H54 (cell line): ENCODE results near the gene PHPT1.

Source experiments
- DNase-seq: peaks from one replicate; pipeline ENCODE4 v3.0.0; 2011; ENCODE audit warnings: low spot score, mixed read lengths; ENCODE audit not compliant: insufficient read length
- FAIRE-seq: peaks from 3 replicates; lab custom pipeline; 2011; peaks lifted over from hg19 to GRCh38; lab: Jason Lieb, UNC
- POLR2A ChIP-seq: IDR thresholded peaks from 2 replicates; pipeline ENCODE4 v1.6.1; 2011; ENCODE audit warnings: low read depth, mild to moderate bottlenecking, low read length

PHPT1 gene

GRCh38 chr9:136846376-136847087 is 2.7 kb upstream of the PHPT1 start:
- DNase-seq, result no peak
- no peak for FAIRE-seq
- no peak for TF ChIP-seq POLR2A

DNA sequence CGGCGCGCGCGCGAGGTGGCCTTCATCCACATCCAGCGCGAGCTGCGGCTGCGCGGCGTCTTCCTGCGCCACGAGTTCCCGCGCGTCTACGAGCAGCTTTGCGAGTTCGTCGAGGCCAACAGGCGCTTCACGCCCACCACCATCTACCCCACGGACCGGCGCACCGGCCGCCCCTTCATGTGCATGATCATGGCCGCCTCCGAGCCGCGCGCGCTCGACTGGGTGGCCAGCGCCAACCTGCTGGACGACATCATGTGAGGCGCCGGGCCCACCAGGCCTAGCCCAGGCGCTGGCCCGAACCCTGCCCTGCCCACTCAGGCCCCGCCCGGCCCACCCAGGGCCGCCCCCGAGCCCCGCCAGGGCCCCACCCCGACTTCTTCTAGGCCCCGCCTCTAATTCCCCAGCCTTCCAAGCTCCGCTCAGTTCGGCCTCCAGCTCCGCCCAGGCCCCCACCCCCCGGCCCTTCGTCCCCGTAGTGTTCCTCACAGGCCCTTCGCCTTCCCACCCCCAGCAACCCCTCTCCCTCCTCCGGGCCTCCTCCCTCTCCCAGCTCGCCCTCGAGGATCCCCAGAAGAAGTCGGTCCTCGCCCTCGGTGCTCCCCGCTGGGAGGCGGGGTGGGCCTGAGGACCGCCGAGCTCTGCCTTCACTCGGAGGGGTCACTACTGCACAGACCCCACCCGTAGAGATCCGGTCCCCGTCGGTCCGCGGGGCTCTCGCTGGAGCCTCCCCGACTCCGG is 2.0 kb upstream of the PHPT1 start:
- FAIRE-seq (no peak), DNase-seq (no peak)
- no peak for TF ChIP-seq POLR2A

- DNase-seq (no peak), FAIRE-seq (no peak)
- TF ChIP-seq POLR2A, result peak; percentile 46; the same call in 1 of the 2 replicates
Measured at GRCh38 chr9:136847826-136848392, 1.3 kb upstream of the PHPT1 start.

- DNase-seq, result peak; percentile 90
- TF ChIP-seq POLR2A, result no peak
- no peak for FAIRE-seq
Measured at GRCh38 chr9:136848393-136849037, 694 bp upstream of the PHPT1 start.

DNA sequence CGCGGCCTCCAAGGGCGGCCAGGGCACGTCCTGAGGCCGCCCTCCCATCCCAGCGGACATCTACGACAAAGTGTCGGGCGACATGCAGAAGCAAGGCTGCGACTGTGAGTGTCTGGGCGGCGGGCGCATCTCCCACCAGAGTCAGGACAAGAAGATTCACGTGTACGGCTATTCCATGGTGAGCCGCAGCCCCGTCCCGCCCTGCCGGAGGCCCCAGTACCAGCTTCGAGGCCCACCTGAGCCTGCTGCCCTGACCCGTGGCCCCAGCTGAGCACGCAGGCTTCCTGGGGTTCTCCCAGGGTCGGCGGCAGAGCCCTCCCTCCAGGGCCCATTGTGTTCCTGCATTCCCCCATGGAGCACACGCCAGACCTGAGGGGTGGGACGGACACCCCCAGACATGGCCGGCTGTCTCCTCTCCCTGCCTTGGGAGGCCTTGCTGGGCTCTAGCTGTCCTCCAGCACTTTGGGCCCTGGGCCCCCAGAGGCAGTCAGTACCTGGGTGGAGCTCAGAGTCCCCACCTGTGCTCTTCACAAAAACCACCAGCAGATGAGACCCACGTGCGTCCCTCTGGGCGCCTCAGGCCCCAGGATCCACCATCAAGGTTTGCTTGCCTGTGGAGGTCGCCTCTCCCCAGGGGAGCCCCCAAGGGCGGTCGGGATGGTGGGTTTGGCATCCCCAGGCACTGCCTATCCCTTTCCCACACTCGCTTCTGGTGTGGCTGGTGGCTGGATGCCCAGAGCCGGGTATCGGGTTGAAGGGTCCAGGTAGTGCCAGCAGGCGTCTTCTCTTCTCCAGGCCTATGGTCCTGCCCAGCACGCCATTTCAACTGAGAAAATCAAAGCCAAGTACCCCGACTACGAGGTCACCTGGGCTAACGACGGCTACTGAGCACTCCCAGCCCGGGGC is 1.0 kb downstream of the PHPT1 start:
- DNase-seq (no peak), FAIRE-seq (no peak)
- 0 out of 2 replicates have a peak, but pooled peaks have one; percentile 14 for TF ChIP-seq POLR2A

DNA sequence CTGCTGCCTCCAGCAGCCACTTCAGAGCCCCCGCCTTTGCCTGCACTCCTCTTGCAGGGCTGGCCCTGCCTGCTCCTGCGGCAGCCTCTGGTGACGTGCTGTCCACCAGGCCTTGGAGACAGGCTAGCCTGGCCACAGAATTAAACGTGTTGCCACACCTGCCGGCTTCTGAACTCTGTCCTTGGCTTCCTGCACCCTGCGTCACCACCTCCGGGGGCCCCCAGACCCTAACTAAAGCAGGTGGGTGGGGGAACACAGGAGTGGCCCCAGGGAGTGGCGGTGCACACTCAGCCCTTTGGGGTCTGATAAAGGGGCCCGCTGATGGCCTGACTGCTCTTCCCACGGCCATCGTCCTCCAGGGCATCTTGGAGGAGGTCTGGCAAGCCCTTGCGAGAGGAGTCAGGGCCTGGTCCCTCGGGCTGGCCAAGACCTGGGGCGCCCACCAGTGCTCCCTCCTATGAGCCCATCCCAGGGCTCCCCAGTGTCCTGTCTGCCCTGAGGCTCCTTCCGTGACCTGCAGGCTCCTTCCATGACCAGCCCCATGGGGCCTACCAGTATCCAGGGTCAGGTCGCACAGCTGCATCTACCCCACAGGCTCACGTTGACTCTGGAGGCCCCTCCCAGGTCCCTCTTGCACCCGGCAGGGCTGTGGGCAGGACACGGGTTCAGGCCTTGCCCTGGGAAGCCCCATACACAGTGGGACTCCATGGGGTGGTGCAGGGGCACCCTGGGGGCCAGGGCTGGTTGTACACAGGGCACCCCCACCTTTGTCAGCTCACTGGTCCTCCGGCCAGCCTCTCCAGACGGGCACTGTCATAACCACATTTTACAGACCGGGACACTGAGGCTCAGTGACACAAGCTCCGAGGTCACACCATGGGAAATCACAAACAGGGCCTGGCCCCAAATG is 1.9 kb downstream of the PHPT1 start:
- FAIRE-seq (no peak), DNase-seq (no peak)
- no peak for TF ChIP-seq POLR2A

DNA sequence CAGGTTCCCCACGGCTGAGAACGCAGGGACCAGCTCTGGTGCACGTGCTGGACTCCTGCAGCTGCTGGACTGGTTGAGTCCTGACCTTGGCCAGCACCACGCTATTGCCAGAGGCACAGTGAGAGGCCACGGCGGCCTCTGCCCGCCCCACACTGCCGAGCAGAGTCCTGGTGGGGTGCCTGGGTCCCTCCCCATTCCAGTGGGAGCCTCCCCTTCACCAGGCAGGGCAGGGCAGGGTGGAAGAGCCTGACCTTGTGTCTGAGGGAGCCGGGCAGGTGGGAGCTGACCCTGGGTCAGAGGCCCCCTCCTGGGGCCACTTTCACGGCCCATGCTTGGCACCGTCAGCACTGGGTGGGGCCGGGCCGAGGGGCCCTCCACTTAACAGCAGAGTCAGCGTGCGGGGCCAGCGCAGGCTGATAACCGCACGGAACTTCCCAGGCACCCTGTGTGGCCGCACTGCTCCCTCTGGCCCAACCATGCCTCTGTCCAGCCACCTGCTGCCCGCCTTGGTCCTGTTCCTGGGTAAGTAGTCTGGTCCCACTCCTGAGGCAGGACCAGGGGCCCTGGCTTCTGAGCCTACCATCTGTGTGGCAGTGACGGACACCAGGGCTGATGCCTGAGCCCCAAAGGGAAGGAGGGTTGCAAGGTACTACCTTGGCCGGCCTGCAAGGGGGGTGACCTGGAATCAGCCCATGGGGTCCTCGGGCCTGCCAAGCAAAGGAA is 2.9 kb downstream of the PHPT1 start, which contains the start of gene MAMDC4:
Gene MAMDC4, plus strand, starts transcription at position 406 of the 723 bp plus-strand sequence. Its CDS starts 71 bp downstream, at position 477.
- FAIRE-seq (no peak), DNase-seq (no peak)
- TF ChIP-seq POLR2A, result no peak; the same call in 1 of the 2 replicates

DNA sequence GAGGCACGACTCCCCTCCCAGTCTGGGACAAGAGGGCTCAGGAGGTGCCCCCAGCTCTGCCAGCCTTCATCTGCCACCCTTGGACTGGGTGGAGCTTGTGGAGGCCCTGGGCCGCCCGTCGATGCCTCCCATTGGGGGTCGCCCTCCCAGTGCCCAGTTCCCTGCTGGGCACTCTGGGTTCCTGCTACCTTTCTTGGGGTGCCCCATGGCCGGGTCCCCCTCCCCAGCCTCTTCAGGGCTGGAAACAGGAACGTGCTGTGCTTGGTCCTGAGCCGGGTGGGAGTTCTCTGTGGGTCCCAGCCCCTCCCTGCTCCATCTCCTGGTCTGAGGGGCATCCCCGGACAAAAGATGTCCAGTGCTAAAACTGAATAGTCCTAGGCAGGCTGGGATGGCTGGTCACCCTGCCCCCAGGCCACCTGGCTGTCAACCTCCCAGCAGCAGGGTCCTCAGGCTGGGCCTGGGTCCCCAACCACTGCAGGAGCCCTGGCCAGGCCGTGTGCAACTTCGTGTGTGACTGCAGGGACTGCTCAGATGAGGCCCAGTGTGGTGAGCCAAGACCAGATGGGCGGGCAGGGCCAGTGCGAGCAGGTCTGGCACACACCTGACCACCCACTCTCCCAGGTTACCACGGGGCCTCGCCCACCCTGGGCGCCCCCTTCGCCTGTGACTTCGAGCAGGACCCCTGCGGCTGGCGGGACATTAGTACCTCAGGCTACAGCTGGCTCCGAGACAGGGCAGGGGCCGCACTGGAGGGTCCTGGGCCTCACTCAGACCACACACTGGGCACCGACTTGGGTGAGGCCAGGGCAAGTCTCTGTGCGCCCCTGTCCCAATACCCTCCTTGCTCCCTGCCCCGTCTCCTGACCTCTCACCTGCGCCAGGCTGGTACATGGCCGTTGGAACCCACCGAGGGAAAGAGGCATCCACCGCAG is 3.7 kb downstream of the PHPT1 start:
- TF ChIP-seq POLR2A, result no peak
- DNase-seq (no peak), FAIRE-seq (no peak)

DNA sequence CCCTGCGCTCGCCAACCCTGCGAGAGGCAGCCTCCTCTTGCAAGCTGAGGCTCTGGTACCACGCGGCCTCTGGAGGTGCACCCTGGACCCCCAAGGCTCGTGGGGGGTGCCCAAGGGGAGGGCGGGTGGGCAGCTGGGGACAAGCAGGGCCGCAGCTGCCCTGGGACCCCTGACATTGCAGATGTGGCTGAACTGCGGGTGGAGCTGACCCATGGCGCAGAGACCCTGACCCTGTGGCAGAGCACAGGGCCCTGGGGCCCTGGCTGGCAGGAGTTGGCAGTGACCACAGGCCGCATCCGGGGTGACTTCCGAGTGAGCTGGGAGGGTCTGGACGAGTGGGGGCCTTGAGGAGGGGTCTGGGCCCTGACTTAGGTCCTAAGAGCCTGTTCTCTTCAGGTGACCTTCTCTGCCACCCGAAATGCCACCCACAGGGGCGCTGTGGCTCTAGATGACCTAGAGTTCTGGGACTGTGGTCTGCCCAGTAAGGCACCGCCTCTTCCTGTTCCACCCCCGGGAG is 4.4 kb downstream of the PHPT1 start:
- no peak for TF ChIP-seq POLR2A
- DNase-seq (no peak), FAIRE-seq (no peak)

DNA sequence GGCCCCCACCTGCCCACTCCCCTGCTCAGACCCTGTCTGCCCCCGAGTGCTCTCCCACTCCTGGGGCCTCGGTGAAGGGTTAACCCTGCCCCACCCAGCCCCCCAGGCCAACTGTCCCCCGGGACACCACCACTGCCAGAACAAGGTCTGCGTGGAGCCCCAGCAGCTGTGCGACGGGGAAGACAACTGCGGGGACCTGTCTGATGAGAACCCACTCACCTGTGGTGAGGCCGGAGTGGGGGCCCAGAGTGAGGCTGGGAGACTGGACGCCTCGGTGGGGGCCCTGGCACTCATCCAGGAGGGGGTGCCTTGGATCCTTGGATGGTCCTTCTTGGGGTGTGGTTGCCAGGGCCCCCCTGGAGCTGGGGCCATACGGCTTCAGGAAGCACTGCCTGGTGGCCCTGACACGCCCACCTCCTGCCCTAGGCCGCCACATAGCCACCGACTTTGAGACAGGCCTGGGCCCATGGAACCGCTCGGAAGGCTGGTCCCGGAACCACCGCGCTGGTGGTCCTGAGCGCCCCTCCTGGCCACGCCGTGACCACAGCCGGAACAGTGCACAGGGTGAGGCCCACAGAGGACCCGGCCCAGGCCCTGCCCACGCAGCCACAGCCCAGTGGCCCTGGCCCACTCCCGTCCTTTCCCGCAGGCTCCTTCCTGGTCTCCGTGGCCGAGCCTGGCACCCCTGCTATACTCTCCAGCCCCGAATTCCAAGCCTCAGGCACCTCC is 5.1 kb downstream of the PHPT1 start:
- DNase-seq (no peak), FAIRE-seq (no peak)
- TF ChIP-seq POLR2A, result no peak
